GM18511 (cell line): Measurements from ENCODE around the gene ELSPBP1.
"Not testable (repeated sequence)": the region's sequence is repeated elsewhere in the genome, so short reads cannot be mapped to it uniquely, and the experiment has no call there.

Source experiments
- ATAC-seq: cut with Tn5 transposase; IDR thresholded peaks from one replicate; pipeline ENCODE4 v1.9.1; 2021; ENCODE audit warnings: mild to moderate bottlenecking, moderate library complexity; ENCODE audit not compliant: unreplicated experiment

ELSPBP1 gene

DNA sequence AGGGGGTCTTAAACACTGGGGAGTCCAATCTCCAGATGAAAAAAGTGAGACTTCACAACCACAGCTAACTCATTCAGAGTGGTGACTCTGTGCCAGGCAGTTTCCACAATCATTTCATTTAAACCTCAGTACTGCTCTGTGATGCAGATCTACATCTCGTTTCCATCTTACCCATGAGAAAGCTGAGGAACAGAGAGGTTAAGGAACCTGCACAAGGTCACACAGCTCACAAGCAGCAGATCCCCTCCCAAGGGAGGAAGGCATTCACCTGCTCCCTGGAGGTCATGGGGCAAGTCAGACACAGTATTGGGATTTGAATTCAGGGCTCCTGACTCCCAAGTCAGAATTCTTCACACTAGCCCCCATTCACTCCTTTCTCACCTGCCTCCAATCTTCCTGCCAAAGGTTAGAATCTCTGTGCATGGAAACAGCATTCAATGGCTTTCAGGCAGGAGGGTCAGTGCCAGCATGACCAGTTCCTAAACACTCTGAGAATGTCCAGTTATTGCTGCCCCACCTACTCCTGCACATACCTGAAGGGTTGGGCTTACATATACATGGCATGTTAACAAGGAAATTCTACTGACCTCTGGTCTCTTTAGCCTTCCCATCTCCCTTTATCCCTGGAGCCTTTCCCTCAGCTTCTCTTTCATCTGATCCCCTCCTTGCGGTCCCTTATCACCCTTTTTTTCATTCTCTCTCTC, 47.6 kb downstream of the ELSPBP1 start:
- no peak for ATAC-seq

DNA sequence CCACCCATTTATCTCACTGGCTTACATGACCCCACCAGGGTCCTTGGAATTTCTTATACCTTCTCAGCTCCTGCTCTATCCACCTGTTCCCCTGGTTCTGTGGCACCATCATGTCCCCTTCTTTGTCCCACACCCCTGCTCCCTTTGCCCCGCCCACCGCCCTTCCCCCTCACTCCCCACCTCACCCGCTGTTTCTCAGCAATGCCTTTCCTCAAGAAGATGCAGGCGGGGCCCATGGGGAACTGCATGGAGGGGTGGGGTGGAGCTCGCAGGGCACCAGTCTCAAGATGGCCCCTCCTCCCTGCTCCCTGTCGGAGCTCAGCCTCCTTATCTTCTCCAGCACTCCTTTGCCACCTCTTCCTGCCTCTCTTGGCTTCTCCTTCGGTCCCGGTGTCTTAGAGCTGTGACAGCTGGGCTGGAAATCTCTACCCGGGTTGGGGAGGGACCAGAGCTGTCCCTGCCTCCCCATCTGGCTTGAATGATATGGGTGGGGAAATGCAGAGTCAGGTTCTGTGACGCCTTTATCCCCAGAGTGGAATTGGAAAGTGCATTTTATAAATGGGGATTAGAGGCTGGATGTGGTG, 49.3 kb downstream of the ELSPBP1 start, which contains the start of gene CABP5:
TSS of gene CABP5 (minus strand) at position 405 of the 584 bp plus-strand sequence. CDS start at position 248, 157 bp downstream.
- no peak for ATAC-seq

- ATAC-seq = no peak
These were observed 50.1 kb downstream of the ELSPBP1 start for GRCh38 chr19:48044561-48044960.

DNA sequence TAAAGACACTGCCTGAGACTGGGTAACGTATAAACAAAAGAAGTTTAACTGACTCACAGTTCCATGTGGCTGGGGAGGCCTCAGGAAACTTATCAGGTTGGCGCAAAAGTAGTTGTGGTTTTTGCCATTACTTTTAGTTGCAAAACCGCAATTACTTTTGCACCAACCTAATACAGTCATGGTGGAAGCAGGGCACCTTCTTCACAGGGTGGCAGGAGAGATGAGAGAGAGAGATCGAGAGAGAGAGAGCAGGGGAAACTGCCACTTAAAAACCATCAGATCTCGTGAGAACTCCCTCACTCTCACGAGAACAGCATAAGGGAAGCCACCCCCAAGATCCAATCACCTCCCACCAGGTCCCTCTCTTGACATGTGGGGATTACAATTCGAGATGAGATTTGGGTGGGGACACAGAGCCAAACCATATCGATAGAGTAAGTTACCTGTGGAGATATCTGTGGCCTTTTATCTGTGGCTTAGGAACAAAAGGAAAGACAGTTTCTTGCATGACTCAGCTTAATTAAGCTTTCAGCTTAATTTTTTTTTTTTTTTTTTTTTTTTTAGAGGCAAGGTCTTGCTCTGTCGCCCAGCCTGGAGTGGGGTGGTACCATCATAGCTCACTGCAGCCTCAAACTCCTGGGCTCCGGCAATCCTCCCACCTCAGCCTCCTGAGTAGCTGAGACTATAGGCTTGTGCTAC, 57.1 kb downstream of the ELSPBP1 start:
- ATAC-seq = no peak

DNA sequence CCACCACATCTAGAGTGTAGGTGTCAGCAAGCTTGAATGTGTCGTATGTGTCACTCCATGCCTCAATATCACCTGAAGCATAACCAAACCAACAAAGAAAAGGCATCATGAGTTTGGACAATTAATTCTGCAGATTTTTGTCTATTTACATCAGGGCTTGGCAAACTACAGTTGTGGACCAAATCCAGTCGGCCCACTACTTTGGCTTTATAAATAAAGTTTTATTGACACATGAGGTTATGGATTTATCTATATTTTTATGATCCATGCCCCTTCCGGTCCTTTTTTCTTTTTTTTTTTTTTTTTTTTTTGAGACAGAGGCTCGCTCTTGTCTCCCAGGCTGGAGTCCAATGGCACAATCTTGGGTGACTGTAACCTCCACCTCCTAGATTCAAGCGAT, 58.6 kb downstream of the ELSPBP1 start:
- no peak for ATAC-seq

- no peak for ATAC-seq
These were observed 59.4 kb downstream of the ELSPBP1 start for GRCh38 chr19:48053856-48054255.

GRCh38 chr19:48059331-48059730, 64.9 kb downstream of the ELSPBP1 start:
- no peak for ATAC-seq

DNA sequence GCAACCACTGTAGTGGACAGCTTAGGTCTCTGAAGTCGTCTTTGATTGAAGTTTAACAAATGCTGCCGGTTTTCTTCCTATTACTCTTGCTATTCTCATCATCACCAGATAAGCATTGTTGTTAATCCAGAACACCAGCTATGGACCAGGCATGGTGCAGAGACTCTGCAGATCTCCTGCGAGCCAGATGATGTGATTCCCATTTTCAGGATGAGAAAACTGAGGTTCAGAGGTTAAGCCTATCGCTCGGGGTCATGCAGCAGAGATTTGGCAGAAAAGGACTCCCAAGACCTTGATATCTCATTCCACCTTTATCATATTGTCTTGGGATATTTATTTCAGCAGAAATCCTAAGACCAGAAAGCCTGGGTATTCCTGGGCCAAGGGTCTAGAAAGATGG, 65.9 kb downstream of the ELSPBP1 start:
- ATAC-seq = no peak

- ATAC-seq = no peak
These were observed 67.2 kb downstream of the ELSPBP1 start for GRCh38 chr19:48061401-48062344.

- ATAC-seq = no peak
These were observed 70.1 kb downstream of the ELSPBP1 start for GRCh38 chr19:48064509-48064908.

DNA sequence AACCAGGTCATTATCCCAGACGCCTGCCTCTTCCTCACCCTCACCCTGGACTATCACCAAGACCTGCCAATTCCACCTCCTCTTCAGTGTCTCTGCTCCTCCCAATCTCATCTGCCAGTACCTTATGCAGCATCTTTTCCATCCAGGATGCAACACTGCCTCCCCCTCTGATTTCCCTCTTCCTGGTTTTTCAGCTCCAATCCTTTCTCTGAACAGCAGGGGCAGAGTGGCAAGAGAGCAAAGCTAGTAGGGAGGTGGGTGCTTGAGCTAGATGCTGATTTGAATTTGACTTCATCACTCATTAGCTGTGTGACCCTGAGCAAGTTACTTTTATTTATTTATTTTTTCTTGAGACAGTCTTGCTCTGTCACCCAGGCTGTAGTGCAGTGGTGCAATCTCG, 75.0 kb downstream of the ELSPBP1 start:
- no peak for ATAC-seq

DNA sequence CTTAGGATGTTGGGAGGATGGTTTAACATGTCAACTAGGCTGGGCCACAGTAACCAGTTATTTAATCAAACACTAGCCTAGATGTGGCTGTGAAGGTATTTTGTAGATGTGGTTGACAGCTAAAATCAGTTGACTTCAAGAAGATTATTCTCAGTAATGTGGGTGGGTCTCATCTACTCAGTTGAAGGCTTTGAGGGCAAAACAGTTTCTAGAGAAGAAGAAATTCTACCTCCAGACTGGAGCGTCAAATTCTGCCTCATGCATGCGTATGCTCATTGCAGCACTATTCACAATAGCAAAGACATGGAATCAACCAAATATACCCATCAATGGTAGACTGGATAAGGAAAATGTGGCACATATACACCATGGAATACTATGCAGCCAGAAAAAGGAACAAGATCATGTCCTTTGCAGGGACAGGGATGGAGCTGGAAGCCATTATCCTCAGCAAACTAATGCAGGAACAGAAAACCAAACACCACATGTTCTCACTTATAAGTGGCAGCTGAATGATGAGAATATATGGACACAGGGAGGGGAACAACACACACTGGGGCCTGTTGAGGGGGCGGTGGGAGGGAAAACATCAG, 75.8 kb downstream of the ELSPBP1 start:
- ATAC-seq = not testable (repeated sequence)
